Neural progenitor cell (in vitro differentiated cells): ENCODE results near the gene ASGR1. TPM values are rescaled to one million over a fixed set of nuclear protein-coding genes. Genes with fewer than 3 reads are reported as not detected.

ENCODE experiments used
- DNase-seq: peaks from one replicate; pipeline ENCODE4 v3.0.0-alpha.2; 2016; ENCODE audit warnings: low spot score
- H2AFZ ChIP-seq: fragments of 200-600 bp; sonication (generic); replicated peaks from 2 replicates; pipeline ENCODE4 v1.6.1; 2016; ENCODE audit warnings: antibody characterized with exemption
- H3F3A ChIP-seq: fragments of 200-600 bp; sonication (generic); 2 replicates; pipeline ENCODE4 v1.6.1; 2016; ENCODE audit warnings: antibody characterized with exemption, low read depth
- H3K27ac ChIP-seq: fragments of 200-600 bp; sonication (generic); 2 replicates; pipeline ENCODE4 v1.5.1; 2016; ENCODE audit warnings: mild to moderate bottlenecking
- H3K27me3 ChIP-seq: fragments of 200-600 bp; sonication (generic); 2 replicates; pipeline ENCODE4 v1.6.1; 2016; ENCODE audit warnings: mild to moderate bottlenecking, moderate library complexity
- H3K36me3 ChIP-seq: fragments of 200-600 bp; sonication (generic); 2 replicates; pipeline ENCODE4 v1.5.1; 2016
- H3K4me1 ChIP-seq: fragments of 200-600 bp; sonication (generic); 2 replicates; pipeline ENCODE4 v1.6.1; 2016; ENCODE audit warnings: mixed run types
- H3K4me2 ChIP-seq: fragments of 200-600 bp; sonication (generic); 2 replicates; pipeline ENCODE4 v1.6.1; 2016
- H3K4me3 ChIP-seq: fragments of 200-600 bp; sonication (generic); 2 replicates; pipeline ENCODE4 v1.5.1; 2016
- H3K79me2 ChIP-seq: fragments of 200-600 bp; sonication (generic); 2 replicates; pipeline ENCODE4 v1.6.1; 2016; ENCODE audit warnings: low read depth
- H3K9ac ChIP-seq: fragments of 200-600 bp; sonication (generic); 2 replicates; pipeline ENCODE4 v1.6.1; 2016
- H3K9me3 ChIP-seq: fragments of 200-600 bp; sonication (generic); 2 replicates; pipeline ENCODE4 v1.5.1; 2016; ENCODE audit warnings: low read depth
- H4K20me1 ChIP-seq: fragments of 200-600 bp; sonication (generic); 2 replicates; pipeline ENCODE4 v1.6.1; 2016; ENCODE audit warnings: low read depth
- H3K27ac Mint-ChIP-seq: 3 replicates; pipeline ENCODE4 v1.8.0; 2021; ENCODE audit warnings: mixed read lengths
- H3K27me3 Mint-ChIP-seq: 2 replicates; pipeline ENCODE4 v1.8.0; 2022; ENCODE audit warnings: low read depth, mild to moderate bottlenecking, inconsistent platforms, moderate library complexity, mixed read lengths; ENCODE audit not compliant: insufficient read depth
- H3K36me3 Mint-ChIP-seq: 3 replicates; pipeline ENCODE4 v1.8.0; 2021; ENCODE audit warnings: mixed read lengths
- H3K4me1 Mint-ChIP-seq: 3 replicates; pipeline ENCODE4 v1.8.0; 2021; ENCODE audit warnings: mixed read lengths
- H3K4me3 Mint-ChIP-seq: 3 replicates; pipeline ENCODE4 v1.8.0; 2021; ENCODE audit warnings: mild to moderate bottlenecking, moderate library complexity, mixed read lengths
- H3K9me3 Mint-ChIP-seq: 3 replicates; pipeline ENCODE4 v1.8.0; 2020; ENCODE audit warnings: mixed read lengths
- CTCF ChIP-seq: fragments of 200-600 bp; sonication (generic); IDR thresholded peaks from 2 replicates; pipeline ENCODE4 v1.5.1; 2017; ENCODE audit warnings: antibody characterized with exemption, mild to moderate bottlenecking
- EZH2 ChIP-seq: fragments of 200-600 bp; sonication (generic); IDR thresholded peaks from 2 replicates; pipeline ENCODE4 v1.6.1; 2017; ENCODE audit warnings: antibody characterized with exemption, mild to moderate bottlenecking, moderate library complexity
- EZH2phosphoT487 ChIP-seq: fragments of 200-600 bp; sonication (generic); IDR thresholded peaks from 2 replicates; pipeline ENCODE4 v1.6.1; 2017; ENCODE audit warnings: antibody characterized with exemption
- total RNA-seq: library from RNA; depleted of rRNA; stranded (reverse); fragments of >200 nt; gene quantifications from 2 replicates; pipeline ENCODE4 v1.2.3, GENCODE V29; 2015; ENCODE audit warnings: low replicate concordance

ASGR1 gene
- total RNA-seq, 1 donor from 2014 or later, result 3.1 TPM

- TF ChIP-seq CTCF (no peak), EZH2 (no peak)
- no peak for DNase-seq
- H3K27ac ChIP-seq, result no peak overlapping the region
- no peak overlapping the region for H3K4me2 ChIP-seq
- no peaks in the 10 kb centered on the region for H3K36me3 ChIP-seq
- H3K4me3 Mint-ChIP-seq, result no peak overlapping the region
- peaks cover 4% of the 10 kb centered on the region for H3K4me1 ChIP-seq
- no peaks in the 10 kb centered on the region for H4K20me1 ChIP-seq
- peaks cover 8% of the 10 kb centered on the region for H3F3A ChIP-seq
- H3K9ac ChIP-seq, result no peak overlapping the region
- no peak overlapping the region for H3K4me3 ChIP-seq
- H3K9me3 Mint-ChIP-seq, result no peaks in the 10 kb centered on the region
- peaks cover 19% of the 10 kb centered on the region for H3K27me3 Mint-ChIP-seq
- no peak overlapping the region for H3K27ac Mint-ChIP-seq
- peaks cover 35% of the 10 kb centered on the region for H3K4me1 Mint-ChIP-seq
- peaks cover 39% of the 10 kb centered on the region for H3K27me3 ChIP-seq
- no peaks in the 10 kb centered on the region for H3K36me3 Mint-ChIP-seq
- no peaks in the 10 kb centered on the region for H3K79me2 ChIP-seq
- H2AFZ ChIP-seq, result no peak overlapping the region
- no peaks in the 10 kb centered on the region for H3K9me3 ChIP-seq
Observed at GRCh38 chr17:7138800-7139381, 40.3 kb downstream of the ASGR1 start.

GRCh38 chr17:7137171-7137943, 41.8 kb downstream of the ASGR1 start:
- Mint-ChIP-seq H3K4me1 (peaks cover 48% of the 10 kb centered on the region), H3K4me3 (no peak overlapping the region), H3K27me3 (peaks cover 21% of the 10 kb centered on the region), H3K9me3 (no peaks in the 10 kb centered on the region), H3K27ac (peak overlapping the region; percentile 11), H3K36me3 (no peaks in the 10 kb centered on the region)
- Histone ChIP-seq H3K79me2 (no peaks in the 10 kb centered on the region), H3K4me1 (peaks cover 12% of the 10 kb centered on the region), H3K4me3 (no peak overlapping the region), H3F3A (peaks cover 22% of the 10 kb centered on the region), H3K9me3 (no peaks in the 10 kb centered on the region), H3K9ac (no peak overlapping the region), H3K4me2 (no peak overlapping the region), H3K27ac (no peak overlapping the region), H3K36me3 (no peaks in the 10 kb centered on the region), H3K27me3 (peaks cover 45% of the 10 kb centered on the region), H2AFZ (no peak overlapping the region), H4K20me1 (peaks cover 4% of the 10 kb centered on the region)
- no peak for DNase-seq
- no peak for TF ChIP-seq EZH2phosphoT487
- TF ChIP-seq EZH2, result no peak
- TF ChIP-seq CTCF, result no peak

- Histone ChIP-seq H3K27me3 (peaks cover 45% of the 10 kb centered on the region), H4K20me1 (peaks cover 5% of the 10 kb centered on the region), H3K4me2 (peak overlapping the region; percentile 43), H3K4me1 (peaks cover 20% of the 10 kb centered on the region), H3K27ac (no peak overlapping the region), H3K4me3 (no peak overlapping the region), H3K9me3 (no peaks in the 10 kb centered on the region), H3K36me3 (no peaks in the 10 kb centered on the region), H3F3A (peaks cover 32% of the 10 kb centered on the region), H2AFZ (no peak overlapping the region), H3K79me2 (no peaks in the 10 kb centered on the region), H3K9ac (no peak overlapping the region)
- H3K4me3 Mint-ChIP-seq, result no peak overlapping the region
- peaks cover 46% of the 10 kb centered on the region for H3K4me1 Mint-ChIP-seq
- no peaks in the 10 kb centered on the region for H3K9me3 Mint-ChIP-seq
- no peaks in the 10 kb centered on the region for H3K36me3 Mint-ChIP-seq
- H3K27ac Mint-ChIP-seq, result no peak overlapping the region
- H3K27me3 Mint-ChIP-seq, result peaks cover 22% of the 10 kb centered on the region
- DNase-seq, result peak; percentile 90
- TF ChIP-seq CTCF, result peak; percentile 99
- no peak for TF ChIP-seq EZH2phosphoT487
- TF ChIP-seq EZH2, result no peak
Observed at GRCh38 chr17:7136266-7136877, 42.8 kb downstream of the ASGR1 start.
